HG02885 (cell line): Measurements from ENCODE around the gene ULK4.
"Not testable (repeated sequence)": the region's sequence is repeated elsewhere in the genome, so short reads cannot be mapped to it uniquely, and the experiment has no call there.

Experiments
- ATAC-seq: cut with Tn5 transposase; IDR thresholded peaks from one replicate; pipeline ENCODE4 v1.9.1; 2021; ENCODE audit warnings: mild to moderate bottlenecking; ENCODE audit not compliant: unreplicated experiment, poor library complexity

ULK4 gene

GRCh38 chr3:41961751-41962679, at the start of gene ULK4:
Gene ULK4, minus strand, starts transcription at chr3:41962103. Its CDS starts 7,344 bp downstream, at chr3:41954759.
- peak; percentile 95 for ATAC-seq

DNA sequence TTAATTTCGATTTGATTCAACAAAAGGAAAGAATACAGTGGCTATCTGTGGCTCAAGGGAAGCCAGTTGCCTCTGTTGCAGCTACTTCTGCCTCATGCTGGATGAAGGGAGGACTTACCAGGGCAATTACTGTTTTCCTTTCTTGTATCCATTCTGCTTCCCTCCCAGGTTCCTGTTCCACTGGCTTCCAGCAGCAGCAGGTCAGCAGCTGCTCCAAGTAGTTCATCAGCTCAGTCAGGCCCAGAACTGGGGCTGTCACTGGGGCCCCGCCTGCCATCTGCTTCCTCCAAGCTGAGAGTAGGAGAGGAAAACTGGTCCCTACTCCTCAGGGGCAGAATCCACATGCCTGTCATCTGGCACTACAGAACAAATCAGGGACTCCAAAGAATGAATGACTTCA, 48.6 kb upstream of the ULK4 start:
- no peak for ATAC-seq

GRCh38 chr3:42009456-42009855, 47.6 kb upstream of the ULK4 start:
- no peak for ATAC-seq

GRCh38 chr3:42007785-42008184, 45.9 kb upstream of the ULK4 start:
- no peak for ATAC-seq

DNA sequence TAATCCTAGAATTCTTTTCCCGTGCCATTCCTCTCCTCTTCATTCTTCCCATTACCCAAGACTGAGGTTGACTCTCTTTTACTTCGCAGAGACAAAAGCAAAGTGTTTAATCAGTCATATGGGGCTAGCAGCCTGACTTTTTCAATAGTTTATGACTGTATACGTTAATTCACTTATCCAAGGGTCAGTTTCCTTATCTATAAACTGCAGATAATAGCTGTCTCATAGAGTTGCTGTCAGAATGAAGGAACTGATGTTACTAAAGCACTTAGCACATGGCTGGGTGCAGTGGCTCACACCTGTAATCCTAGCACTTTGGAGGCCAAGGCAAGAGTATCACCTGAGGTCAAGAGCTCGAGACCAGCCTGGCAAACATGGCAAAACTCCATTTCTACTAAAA, 43.5 kb upstream of the ULK4 start:
- no peak for ATAC-seq

DNA sequence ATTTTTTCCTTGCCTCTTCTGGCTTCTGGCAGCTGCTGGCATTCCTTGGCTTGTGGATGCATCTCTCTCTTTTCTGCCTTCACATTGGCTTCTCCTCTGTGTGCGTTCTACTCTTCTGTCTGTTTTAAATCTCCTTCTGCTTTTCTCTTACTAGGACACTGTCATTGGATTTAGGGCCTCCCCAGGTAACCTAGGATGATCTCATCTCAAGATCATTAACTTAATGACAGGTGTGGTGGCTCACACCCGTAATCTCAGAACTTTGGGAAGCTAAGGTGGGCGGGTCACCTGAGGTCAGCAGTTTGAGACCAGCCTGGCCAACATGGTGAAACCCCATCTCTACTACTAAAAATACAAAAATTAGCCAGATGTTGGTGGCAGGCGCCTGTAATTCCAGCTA, 40.9 kb upstream of the ULK4 start:
- no peak for ATAC-seq

DNA sequence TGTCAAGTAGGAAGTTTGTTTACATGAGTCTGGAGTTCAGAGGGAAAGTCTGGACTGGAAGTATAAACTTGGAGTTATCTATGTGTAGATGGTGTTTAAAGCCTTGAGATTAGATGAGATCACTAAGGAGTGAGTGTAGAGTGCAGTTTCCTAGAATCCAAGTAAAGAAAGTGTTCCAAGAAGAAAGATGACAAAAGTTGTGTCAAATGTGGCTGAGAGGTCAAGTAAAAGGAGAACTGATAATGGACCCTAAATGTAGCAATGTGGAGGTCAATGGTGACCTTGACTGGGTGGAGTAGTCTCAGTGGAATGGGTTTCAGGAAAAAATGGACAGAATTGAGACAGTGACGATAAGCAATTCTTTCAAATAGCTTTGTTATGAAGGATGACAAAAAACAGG, 39.9 kb upstream of the ULK4 start:
- ATAC-seq, result no peak

DNA sequence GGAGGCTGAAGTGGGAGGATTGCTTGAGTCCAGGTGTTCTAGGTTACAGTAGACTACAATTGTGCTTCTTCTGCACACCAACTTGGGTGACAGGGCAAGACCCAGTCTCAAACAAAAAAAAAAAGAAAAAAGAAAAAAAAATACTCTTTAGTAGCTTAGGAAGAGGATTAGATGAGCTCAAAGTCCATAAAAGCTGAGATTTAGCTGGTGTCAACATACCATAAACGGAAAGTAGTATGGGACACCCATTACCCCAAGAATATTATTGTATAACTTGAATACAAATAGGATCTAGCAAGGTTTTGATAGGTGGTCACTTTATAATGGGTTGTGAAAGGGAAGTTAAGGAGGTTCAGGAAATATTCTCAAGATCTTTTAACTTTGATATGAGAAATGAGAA, 38.0 kb upstream of the ULK4 start:
- no peak for ATAC-seq

DNA sequence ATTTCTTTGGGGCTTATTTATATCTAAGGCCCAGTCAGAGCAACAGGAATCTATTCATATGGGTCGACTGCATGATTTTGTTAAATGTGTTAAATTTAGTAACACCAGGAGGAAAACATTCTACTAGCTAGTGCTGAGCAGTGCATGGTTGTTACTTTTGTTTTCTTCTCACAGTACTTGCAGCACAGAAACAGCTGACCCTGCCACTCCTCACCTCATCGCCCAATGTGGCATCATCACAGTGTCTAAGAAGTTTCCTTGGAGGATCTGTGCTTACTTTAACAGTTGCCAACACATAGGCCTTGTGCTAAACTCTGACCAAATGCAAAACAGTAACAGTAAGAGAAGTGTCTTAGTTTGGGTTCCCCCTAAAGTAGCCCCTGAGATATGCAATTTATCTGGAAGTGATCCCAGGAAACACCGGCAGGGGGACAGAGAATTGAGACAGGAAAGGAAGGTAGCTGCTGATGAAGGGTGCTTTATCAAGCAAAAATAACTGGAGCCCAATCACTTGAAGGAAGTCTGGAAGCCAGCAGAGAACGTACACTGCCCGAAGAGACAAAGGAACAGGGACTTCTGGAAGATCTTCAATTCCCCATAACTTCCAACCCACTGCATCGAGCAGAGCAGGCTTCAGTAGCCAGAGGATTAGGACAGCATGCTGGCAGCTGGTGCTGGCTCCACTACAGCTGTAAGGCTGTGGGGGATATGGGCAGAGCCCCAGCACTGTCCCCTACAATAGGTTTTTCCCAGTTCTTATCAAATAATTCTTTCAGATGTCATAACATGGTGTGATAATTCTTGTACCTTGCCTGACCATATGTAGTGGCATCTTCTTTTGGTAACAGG, 36.0 kb upstream of the ULK4 start:
- ATAC-seq, result no peak

GRCh38 chr3:41991437-41991836, 29.5 kb upstream of the ULK4 start:
- no peak for ATAC-seq

DNA sequence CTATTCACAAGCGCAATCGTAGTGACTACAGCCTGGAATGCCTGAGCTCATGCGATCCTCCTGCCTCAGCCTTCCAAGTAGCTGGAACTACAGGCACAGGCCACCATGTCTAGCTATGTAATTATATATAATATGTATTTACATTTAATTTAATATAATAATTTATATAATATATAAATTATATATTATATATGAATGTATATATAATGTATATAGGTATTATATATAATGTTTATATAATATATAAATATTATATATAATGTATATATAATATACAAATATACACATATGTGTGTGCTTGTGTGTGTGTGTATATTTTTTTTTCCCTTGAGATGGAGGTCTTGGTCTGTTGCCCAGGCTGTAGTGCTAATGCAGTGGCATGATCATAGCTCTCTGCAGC, 27.6 kb upstream of the ULK4 start:
- no peak for ATAC-seq

GRCh38 chr3:41987627-41988026, 25.7 kb upstream of the ULK4 start:
- no peak for ATAC-seq

GRCh38 chr3:41986561-41986960, 24.7 kb upstream of the ULK4 start:
- no peak for ATAC-seq

DNA sequence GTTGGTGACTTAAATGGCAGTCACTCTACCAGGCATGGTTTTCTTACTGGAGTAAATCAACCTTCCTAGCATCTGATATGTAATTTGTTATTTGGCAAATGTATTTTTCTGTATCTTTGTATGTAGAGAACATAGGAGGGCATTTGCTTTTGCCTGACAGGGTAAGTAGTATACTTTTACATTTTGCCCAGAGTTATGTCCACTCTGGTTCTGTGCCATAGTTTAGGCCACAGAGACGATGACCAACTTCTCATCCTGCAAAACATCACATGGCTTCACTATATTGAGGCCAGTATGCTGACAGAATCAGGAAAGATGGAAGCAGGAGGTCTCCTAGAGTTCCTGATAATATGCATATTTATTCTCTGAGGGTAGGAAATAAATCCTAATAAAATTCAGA, 23.1 kb upstream of the ULK4 start:
- ATAC-seq, result no peak

DNA sequence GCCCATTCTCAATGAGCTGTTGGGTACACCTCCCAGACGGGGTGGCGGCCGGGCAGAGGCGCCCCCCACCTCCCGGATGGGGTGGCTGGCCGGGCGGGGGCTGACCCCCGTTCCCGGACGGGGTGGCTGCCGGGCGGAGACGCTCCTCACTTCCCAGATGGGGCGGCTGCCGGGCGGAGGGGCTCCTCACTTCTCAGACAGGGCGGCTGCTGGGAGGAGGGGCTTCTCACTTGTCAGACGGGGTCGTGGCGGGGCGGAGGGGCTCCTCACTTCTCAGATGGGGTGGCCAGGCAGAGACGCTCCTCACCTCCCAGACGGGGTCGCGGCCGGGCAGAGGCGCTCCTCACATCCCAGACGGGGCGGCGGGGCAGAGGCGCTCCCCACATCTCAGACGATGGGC, 21.2 kb upstream of the ULK4 start:
- ATAC-seq, result not testable (repeated sequence)

DNA sequence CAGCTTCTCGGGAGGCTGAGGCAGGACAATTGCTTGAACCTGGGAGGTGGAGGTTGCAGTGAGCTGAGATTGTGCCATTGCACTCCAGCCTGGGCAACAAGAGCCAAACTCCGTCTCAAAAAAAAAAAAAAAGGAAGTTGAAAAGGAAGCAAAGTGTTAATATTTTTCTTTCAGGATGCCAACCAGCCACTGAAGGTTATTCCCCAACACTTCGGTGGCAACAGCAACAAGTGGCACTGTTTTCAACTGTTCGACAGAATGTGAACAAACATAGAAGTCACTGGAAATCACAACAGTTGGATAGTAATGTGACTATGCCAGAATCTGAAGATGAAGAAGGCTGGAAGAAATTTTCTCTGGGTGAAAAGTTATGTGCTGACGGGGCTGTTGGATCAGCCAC, 15.5 kb upstream of the ULK4 start:
- ATAC-seq, result not testable (repeated sequence)

GRCh38 chr3:41975416-41976103, 13.7 kb upstream of the ULK4 start:
- no peak for ATAC-seq

DNA sequence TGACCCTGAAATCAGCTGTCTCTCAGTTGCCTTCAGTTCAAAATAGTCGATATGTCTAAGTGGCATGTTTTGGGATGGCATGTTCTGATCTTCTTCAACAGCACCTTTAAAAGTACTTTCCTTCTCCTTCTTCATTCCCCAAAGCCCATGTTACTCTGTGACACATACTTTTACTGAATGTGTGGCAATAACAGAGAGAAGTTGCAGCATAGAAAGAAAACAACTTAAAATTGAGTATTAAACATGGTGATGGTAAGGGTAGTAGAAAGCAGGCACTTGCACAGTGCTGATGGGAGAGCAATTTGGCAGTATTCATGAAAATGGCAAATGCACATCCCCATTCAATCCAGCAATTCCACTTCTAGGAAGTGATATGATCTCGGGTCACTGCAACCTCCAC, 12.3 kb upstream of the ULK4 start:
- ATAC-seq, result no peak

DNA sequence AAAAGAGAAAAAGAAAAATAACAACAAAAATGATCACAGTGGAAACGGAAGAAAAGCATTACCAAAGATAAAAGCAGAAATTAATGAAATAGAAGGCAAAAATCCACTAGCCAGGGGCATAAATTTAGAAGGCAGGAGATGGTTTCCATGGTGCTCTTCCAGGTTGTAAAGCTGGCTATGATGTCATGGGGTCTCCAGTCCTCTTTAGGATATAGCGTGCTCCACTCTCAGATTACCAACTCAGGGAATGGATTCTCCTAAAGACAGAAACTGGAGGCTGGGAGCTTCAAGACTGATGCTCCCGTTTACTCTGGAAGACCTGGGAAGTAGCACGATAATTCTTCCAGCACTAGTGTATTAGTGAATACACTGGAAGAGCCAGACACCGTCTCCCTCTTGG, 10.9 kb upstream of the ULK4 start:
- ATAC-seq, result no peak

- ATAC-seq, result no peak
These were observed 4.3 kb upstream of the ULK4 start for GRCh38 chr3:41966206-41966605.

DNA sequence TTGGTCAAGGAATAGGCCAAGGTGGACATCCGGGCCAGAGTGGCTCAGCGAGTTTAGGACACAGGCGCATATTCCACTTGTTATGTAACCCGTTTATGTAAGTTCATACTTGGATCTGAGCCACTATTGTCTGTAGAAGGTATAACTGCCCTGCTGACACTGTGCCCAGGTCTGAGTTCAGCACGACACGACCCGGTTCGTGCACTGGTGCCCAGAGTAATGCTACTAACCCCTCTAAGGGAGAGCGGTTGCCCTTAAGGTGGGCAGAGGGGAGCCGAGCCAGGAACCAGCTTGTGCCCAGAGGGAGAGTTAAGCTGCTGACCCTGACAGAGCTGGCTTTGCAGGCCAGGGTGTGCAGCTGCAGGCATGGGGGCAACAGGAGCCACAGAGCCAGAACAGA, 1.9 kb upstream of the ULK4 start:
- no peak for ATAC-seq
